Liver (tissue), 9 donors: ENCODE data around the gene CACNA1B. TPM values are rescaled to one million over a fixed set of nuclear protein-coding genes. Genes with fewer than 3 reads are reported as not detected.
A peak's percentile ranks its signal among the peaks of the same experiment; 100 is the strongest.
"Not testable (repeated sequence)": the region's sequence is repeated elsewhere in the genome, so short reads cannot be mapped to it uniquely, and the experiment has no call there.

Experiments used
- DNase-seq: peaks from one replicate; pipeline ENCODE4 v3.0.0-alpha.2; 2017; ENCODE audit warnings: low spot score
- H3K27ac ChIP-seq, 2 donors: one replicate each; pipeline ENCODE4 v1.7.0; 2013; ENCODE audit warnings: inconsistent platforms in 2 of 2, low read length in 2 of 2, control low read depth in 1 of 2, low read depth in 1 of 2, mild to moderate bottlenecking in 1 of 2
- H3K27me3 ChIP-seq, 4 donors: one replicate each; pipeline versions ENCODE4 v1.6.1 to v1.7.0; 2013; ENCODE audit warnings: low read length in 3 of 4, inconsistent platforms in 1 of 4, mild to moderate bottlenecking in 1 of 4, moderate library complexity in 1 of 4; ENCODE audit not compliant: control insufficient read depth in 4 of 4, insufficient read depth in 4 of 4
- H3K36me3 ChIP-seq, 4 donors: one replicate each; pipeline versions ENCODE4 v1.6.1 to v1.7.0; 2013; ENCODE audit warnings: low read length in 3 of 4, mild to moderate bottlenecking in 3 of 4, low read depth in 1 of 4, moderate library complexity in 1 of 4; ENCODE audit not compliant: control insufficient read depth in 4 of 4, insufficient read depth in 3 of 4
- H3K4me1 ChIP-seq, 4 donors: one replicate each; pipeline versions ENCODE4 v1.6.1 to v1.7.0; 2013; ENCODE audit warnings: low read length in 3 of 4, mild to moderate bottlenecking in 3 of 4, moderate library complexity in 1 of 4; ENCODE audit not compliant: control insufficient read depth in 4 of 4, insufficient read depth in 4 of 4
- H3K4me3 ChIP-seq, 3 donors: one replicate each; pipeline versions ENCODE4 v1.6.1 to v1.7.0; 2013; ENCODE audit warnings: low read length in 3 of 3, control low read depth in 1 of 3, low read depth in 1 of 3, mild to moderate bottlenecking in 1 of 3
- H3K9ac ChIP-seq, 2 donors: one replicate each; pipeline ENCODE4 v1.7.0; 2013; ENCODE audit warnings: low read length in 2 of 2, mild to moderate bottlenecking in 2 of 2, moderate library complexity in 2 of 2, control low read depth in 1 of 2, low read depth in 1 of 2
- H3K9me3 ChIP-seq, 4 donors: one replicate each; pipeline versions ENCODE4 v1.6.1 to v1.7.0; 2013; ENCODE audit warnings: low read length in 3 of 4; ENCODE audit not compliant: control insufficient read depth in 4 of 4
- RAD21 ChIP-seq, 2 donors: IDR thresholded peaks; 2 replicates each; pipeline ENCODE4 v1.6.1; 2016; ENCODE audit warnings: antibody characterized with exemption in 2 of 2, mild to moderate bottlenecking in 2 of 2
- WGBS: extraction: QIAGEN DNeasy Blood & Tissue Kit; methylation state at CpG from one replicate; pipeline ENCODE4 v1.1.7; 2013; 5-methylcytosine and 5-hydroxymethylcytosine counted together
- polyA plus RNA-seq, 2 donors: library from polyadenylated mRNA; stranded (reverse) in 1 of 2; unstranded in 1 of 2; fragments of 200-250 nt in 1 of 2; fragments of >200 nt in 1 of 2; fragmentation: Nextera tagmentation in 1 of 2; extraction: Ambion mirVana in 1 of 2; gene quantifications; one replicate each; pipeline versions ENCODE4 v1.2.1 to v1.2.3, GENCODE V29; 2013 to 2015
- total RNA-seq, 2 donors: library from RNA; depleted of rRNA; stranded (reverse); fragments of >200 nt; gene quantifications; one replicate each; pipeline ENCODE4 v1.2.3, GENCODE V29; 2014
- donor health status: healthy.
- donor health status: healthy.
- donor health status: healthy.
- donor health status: healthy.
- donor health status: healthy.

CACNA1B gene
- total and polyA plus RNA-seq, 4 donors = under 0.01 to 0.05 TPM; not detected in 2

GRCh38 chr9:138139096-138139495 lies 261.5 kb downstream of the CACNA1B start:
- WGBS = 93% methylated on average over 14 of the region's 14 CpGs
- H3K27ac ChIP-seq = not testable (repeated sequence)

GRCh38 chr9:138140980-138141379 lies 263.4 kb downstream of the CACNA1B start:
- H3K27me3 ChIP-seq, H3K4me3 ChIP-seq, H3K27ac ChIP-seq, H3K36me3 ChIP-seq, H3K9me3 ChIP-seq, H3K4me1 ChIP-seq, DNase-seq, H3K9ac ChIP-seq: not testable (repeated sequence)
- WGBS = 91% methylated on average over 15 of the region's 15 CpGs

More at GRCh38 chr9:138139096-138139495, 261.5 kb downstream of the CACNA1B start:
- H3K36me3 ChIP-seq, H3K9ac ChIP-seq, H3K27me3 ChIP-seq, DNase-seq, H3K4me3 ChIP-seq, H3K4me1 ChIP-seq, H3K9me3 ChIP-seq: not testable (repeated sequence)

GRCh38 chr9:138142528-138143244 lies 265.1 kb downstream of the CACNA1B start:
- H3K4me1 ChIP-seq, H3K27ac ChIP-seq, H3K9me3 ChIP-seq, H3K36me3 ChIP-seq, DNase-seq, H3K27me3 ChIP-seq, H3K4me3 ChIP-seq, H3K9ac ChIP-seq: not testable (repeated sequence)
- WGBS = 84% methylated on average over 11 of the region's 11 CpGs

GRCh38 chr9:138143491-138143890 lies 265.9 kb downstream of the CACNA1B start:
- not testable (repeated sequence) for H3K9ac ChIP-seq, H3K4me1 ChIP-seq, DNase-seq, H3K27ac ChIP-seq, H3K36me3 ChIP-seq, H3K4me3 ChIP-seq, H3K9me3 ChIP-seq, H3K27me3 ChIP-seq
- WGBS = 77% methylated on average over 7 of the region's 7 CpGs

- TF ChIP-seq RAD21 (IDR thresholded peaks at IDR 0.05) = peak in 1 of 2 donors; percentile 36
- H3K36me3 ChIP-seq = not testable (repeated sequence)
Observed at GRCh38 chr9:138147556-138147955, 270.0 kb downstream of the CACNA1B start.

More at GRCh38 chr9:138147556-138147955, 270.0 kb downstream of the CACNA1B start:
- H3K9me3 ChIP-seq, H3K27ac ChIP-seq, H3K4me3 ChIP-seq, H3K27me3 ChIP-seq, H3K9ac ChIP-seq, DNase-seq, H3K4me1 ChIP-seq: not testable (repeated sequence)
- WGBS = 19% methylated on average over 34 of the region's 34 CpGs
